Lower leg skin (tissue), 3 donors: Measurements from ENCODE around the gene FMO3.

Experiments
- CTCF ChIP-seq, 3 donors: fragments of 450-650 bp; IDR thresholded peaks; one replicate each; pipeline ENCODE4 v1.5.1; 2016; ENCODE audit warnings: antibody characterized with exemption in 3 of 3, mild to moderate bottlenecking in 3 of 3, moderate library complexity in 2 of 3
- POLR2A ChIP-seq, 2 donors: fragments of 450-650 bp; IDR thresholded peaks; one replicate each; pipeline ENCODE4 v1.6.1; 2016 to 2017; ENCODE audit warnings: antibody characterized with exemption in 2 of 2, mild to moderate bottlenecking in 1 of 2, moderate library complexity in 1 of 2

- TF ChIP-seq CTCF (IDR thresholded peaks at IDR 0.05) (no peak), POLR2A (IDR thresholded peaks at IDR 0.05) (no peak)
These were observed 6.6 kb upstream of the FMO3 start for GRCh38 chr1:171084091-171084490.
